ENCODE data around the gene ROPN1.

GRCh38 chr3:123997543-123997942, 5.6 kb upstream of the ROPN1 start:
- TF ChIP-seq CTCF (IDR thresholded peaks at IDR 0.05; ENCODE audit: insufficient read depth, low read length, poor library complexity, severe bottlenecking): no peak
- TF ChIP-seq EZH2phosphoT487 (conservative IDR thresholded peaks at IDR 0.05; ENCODE audit: low read length): no peak
